Measurements from ENCODE around the gene ZBTB18. TPM values are rescaled to one million over a fixed set of nuclear protein-coding genes. Genes with fewer than 3 reads are reported as not detected.

ZBTB18 gene
- total RNA-seq, 1 donor from 2014 or later = 213 TPM

- Mint-ChIP-seq H3K36me3 (ENCODE audit: unreplicated experiment) (peaks cover 5% of the 10 kb centered on the region), H3K4me3 (ENCODE audit: unreplicated experiment) (no peak overlapping the region), H3K27ac (ENCODE audit: unreplicated experiment) (no peak overlapping the region), H3K27me3 (ENCODE audit: unreplicated experiment) (peaks cover 14% of the 10 kb centered on the region), H3K9me3 (ENCODE audit: unreplicated experiment) (peaks cover 9% of the 10 kb centered on the region), H3K4me1 (ENCODE audit: low read depth, unreplicated experiment) (peaks cover 38% of the 10 kb centered on the region)
- no peak for DNase-seq
- TF ChIP-seq CTCF (IDR thresholded peaks at IDR 0.05; ENCODE audit: partially characterized antibody, unreplicated experiment) = no peak
Observed at GRCh38 chr1:244100276-244100675, 49.2 kb downstream of the ZBTB18 start.

DNA sequence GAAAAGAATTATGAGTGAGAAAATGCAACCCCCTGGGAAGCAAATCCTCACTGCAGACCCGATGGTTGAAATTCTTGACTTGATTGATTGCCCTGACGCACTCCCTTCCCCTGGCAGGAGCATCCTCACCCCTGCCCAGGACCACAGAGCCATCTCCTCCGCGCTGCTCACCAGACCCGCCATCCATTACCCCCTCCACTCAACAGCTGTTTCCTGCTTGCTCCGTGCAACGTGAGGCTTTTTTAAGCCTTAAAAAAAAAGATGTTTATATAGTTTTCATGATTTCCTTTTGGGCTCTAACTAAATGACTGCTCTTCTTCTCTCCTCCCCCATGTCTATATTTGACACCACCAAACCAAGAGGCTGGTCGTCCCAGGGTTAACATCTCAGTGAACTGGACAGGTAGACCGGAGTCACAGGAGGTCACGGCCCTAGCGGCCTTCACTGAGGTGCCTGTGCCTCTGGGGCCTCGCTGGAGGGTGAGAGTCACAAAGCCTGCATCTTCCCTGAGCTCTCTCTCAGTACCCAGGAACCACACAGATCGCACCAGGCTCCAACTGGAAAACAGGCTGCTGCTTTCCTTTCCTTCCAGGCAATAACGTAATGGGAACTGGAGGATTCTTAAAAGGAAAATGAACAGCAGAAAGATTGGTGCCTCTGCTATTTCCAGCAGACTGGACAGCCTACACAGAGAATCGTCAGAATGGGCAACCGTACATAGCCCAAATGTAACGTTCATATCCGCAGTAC lies 49.8 kb downstream of the ZBTB18 start:
- Mint-ChIP-seq H3K36me3 (ENCODE audit: unreplicated experiment) (peaks cover 5% of the 10 kb centered on the region), H3K27me3 (ENCODE audit: unreplicated experiment) (peaks cover 14% of the 10 kb centered on the region), H3K9me3 (ENCODE audit: unreplicated experiment) (peaks cover 9% of the 10 kb centered on the region), H3K4me1 (ENCODE audit: low read depth, unreplicated experiment) (peaks cover 41% of the 10 kb centered on the region), H3K4me3 (ENCODE audit: unreplicated experiment) (peak overlapping the region; percentile 50), H3K27ac (ENCODE audit: unreplicated experiment) (peak overlapping the region; percentile 97)
- no peak for DNase-seq
- TF ChIP-seq CTCF (IDR thresholded peaks at IDR 0.05; ENCODE audit: partially characterized antibody, unreplicated experiment) = no peak

DNA sequence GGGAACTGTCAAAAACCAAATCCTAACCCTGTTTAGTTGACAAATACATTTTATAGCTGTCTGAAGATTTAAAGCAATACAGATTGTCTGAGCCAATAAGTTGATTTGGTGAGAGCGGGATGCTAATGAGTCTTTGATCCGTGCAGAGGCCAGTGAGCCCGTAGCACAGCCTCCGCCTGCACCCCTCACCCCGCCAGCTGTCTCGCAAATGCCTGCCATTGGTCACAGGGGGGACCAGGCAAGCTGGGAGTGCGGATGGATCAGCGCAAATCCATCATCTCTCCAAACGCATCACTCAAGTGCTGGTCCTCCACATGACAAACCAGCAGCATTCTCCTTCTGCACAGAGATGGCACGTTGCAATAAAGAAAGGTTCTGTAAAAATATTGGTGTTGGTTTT lies 51.0 kb downstream of the ZBTB18 start:
- DNase-seq = peak; percentile 80
- peaks cover 48% of the 10 kb centered on the region for H3K4me1 Mint-ChIP-seq (ENCODE audit: low read depth, unreplicated experiment)
- H3K27me3 Mint-ChIP-seq (ENCODE audit: unreplicated experiment) = peaks cover 14% of the 10 kb centered on the region
- peak overlapping the region; percentile 97 for H3K27ac Mint-ChIP-seq (ENCODE audit: unreplicated experiment)
- no peak for TF ChIP-seq CTCF (IDR thresholded peaks at IDR 0.05; ENCODE audit: partially characterized antibody, unreplicated experiment)
- H3K36me3 Mint-ChIP-seq (ENCODE audit: unreplicated experiment) = peaks cover 5% of the 10 kb centered on the region
- peak overlapping the region; percentile 71 for H3K4me3 Mint-ChIP-seq (ENCODE audit: unreplicated experiment)
- peaks cover 9% of the 10 kb centered on the region for H3K9me3 Mint-ChIP-seq (ENCODE audit: unreplicated experiment)

DNA sequence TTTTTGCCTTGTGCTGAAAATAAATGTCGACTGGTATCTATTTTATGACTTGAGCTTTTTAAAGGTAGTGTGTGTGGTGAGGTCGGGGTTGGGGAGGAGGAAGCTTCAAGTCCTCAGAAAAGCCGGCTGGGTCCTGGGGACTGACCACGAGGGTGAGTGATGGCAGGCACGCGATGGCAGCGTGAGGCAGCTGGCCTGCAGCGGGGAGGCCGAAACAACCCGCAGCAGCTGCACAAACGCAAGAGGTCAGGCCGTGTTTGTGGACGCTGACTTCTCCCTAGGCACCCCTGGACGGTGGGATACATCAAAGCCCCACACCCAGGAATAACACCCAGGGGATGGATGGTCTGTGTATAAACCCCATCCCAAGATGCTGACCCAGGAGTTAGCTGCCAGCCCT lies 51.4 kb downstream of the ZBTB18 start:
- H3K9me3 Mint-ChIP-seq (ENCODE audit: unreplicated experiment) = peaks cover 9% of the 10 kb centered on the region
- TF ChIP-seq CTCF (IDR thresholded peaks at IDR 0.05; ENCODE audit: partially characterized antibody, unreplicated experiment) = no peak
- peaks cover 52% of the 10 kb centered on the region for H3K4me1 Mint-ChIP-seq (ENCODE audit: low read depth, unreplicated experiment)

DNA sequence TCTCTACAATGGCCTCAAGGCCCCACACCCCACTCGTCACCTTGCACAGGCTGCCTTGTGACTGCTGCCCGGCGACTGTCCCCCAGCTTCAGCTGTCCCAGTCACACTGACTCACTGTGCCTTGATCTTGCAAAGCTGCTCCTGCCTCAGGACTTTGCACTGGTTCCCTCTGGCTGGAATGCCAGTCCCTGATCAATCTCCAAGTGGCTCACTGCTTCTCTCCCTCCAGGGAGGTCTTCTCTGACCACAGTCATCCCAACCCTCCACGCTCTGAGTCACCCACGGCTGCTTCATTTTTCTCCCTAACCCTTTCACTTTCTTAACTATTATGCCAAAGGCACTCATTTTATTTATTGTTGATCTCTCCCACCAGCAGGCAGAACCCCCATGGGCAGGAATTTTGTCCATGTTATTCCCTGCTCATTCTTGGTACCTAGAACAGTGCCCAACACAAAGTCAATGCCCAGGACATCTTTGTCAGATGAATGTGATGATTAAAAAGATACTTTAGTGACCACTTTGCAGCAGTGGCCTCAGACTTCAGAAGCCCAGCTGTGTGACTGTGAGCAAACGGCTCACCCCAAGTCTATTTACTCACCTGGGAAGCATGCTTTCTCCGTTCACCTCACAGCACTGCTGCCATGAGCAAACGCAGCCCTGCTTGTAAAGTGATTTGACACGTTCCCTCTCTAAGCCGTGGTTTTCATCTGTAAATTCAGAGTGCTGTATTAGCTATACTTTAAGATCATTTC lies 53.4 kb downstream of the ZBTB18 start:
- no peak for DNase-seq
- Mint-ChIP-seq H3K27ac (ENCODE audit: unreplicated experiment) (peak overlapping the region; percentile 57), H3K9me3 (ENCODE audit: unreplicated experiment) (peaks cover 9% of the 10 kb centered on the region), H3K27me3 (ENCODE audit: unreplicated experiment) (peaks cover 12% of the 10 kb centered on the region), H3K4me3 (ENCODE audit: unreplicated experiment) (peak overlapping the region; percentile 28), H3K4me1 (ENCODE audit: low read depth, unreplicated experiment) (peaks cover 59% of the 10 kb centered on the region), H3K36me3 (ENCODE audit: unreplicated experiment) (no peaks in the 10 kb centered on the region)
- no peak for TF ChIP-seq CTCF (IDR thresholded peaks at IDR 0.05; ENCODE audit: partially characterized antibody, unreplicated experiment)

More for the DNA sequence above, 51.4 kb downstream of the ZBTB18 start:
- Mint-ChIP-seq H3K27me3 (ENCODE audit: unreplicated experiment) (peaks cover 14% of the 10 kb centered on the region), H3K4me3 (ENCODE audit: unreplicated experiment) (peak overlapping the region; percentile 71), H3K36me3 (ENCODE audit: unreplicated experiment) (peaks cover 5% of the 10 kb centered on the region), H3K27ac (ENCODE audit: unreplicated experiment) (peak overlapping the region; percentile 97)
- peak; percentile 63 for DNase-seq

All from glutamatergic neuron (in vitro differentiated cells).